Smooth muscle cell (in vitro differentiated cells): ENCODE measurements around the gene ZNF587B. TPM values are rescaled to one million over a fixed set of nuclear protein-coding genes. Genes with fewer than 3 reads are reported as not detected.
"Not testable (repeated sequence)": the region's sequence is repeated elsewhere in the genome, so short reads cannot be mapped to it uniquely, and the experiment has no call there.

ENCODE experiments used
- DNase-seq: peaks from one replicate; lab custom pipeline; 2025; ENCODE audit not compliant: unreplicated experiment; lab: John Stamatoyannopoulos, UW
- H2AFZ ChIP-seq: fragments of 200-600 bp; sonication (generic); 2 replicates; pipeline ENCODE4 v1.6.0; 2016; ENCODE audit warnings: antibody characterized with exemption, low read depth, mild to moderate bottlenecking
- H3F3A ChIP-seq: fragments of 200-600 bp; sonication (generic); 2 replicates; pipeline ENCODE4 v1.6.0; 2017; ENCODE audit warnings: antibody characterized with exemption, low read depth
- H3K27ac ChIP-seq: fragments of 200-600 bp; sonication (generic); 2 replicates; pipeline ENCODE4 v1.5.1; 2016; ENCODE audit warnings: low read depth, mild to moderate bottlenecking
- H3K27me3 ChIP-seq: fragments of 200-600 bp; sonication (generic); 2 replicates; pipeline ENCODE4 v1.6.1; 2016; ENCODE audit warnings: low read depth, mild to moderate bottlenecking
- H3K36me3 ChIP-seq: fragments of 200-600 bp; sonication (generic); 2 replicates; pipeline ENCODE4 v1.5.1; 2016; ENCODE audit warnings: low read depth
- H3K4me1 ChIP-seq: fragments of 200-600 bp; sonication (generic); 2 replicates; pipeline ENCODE4 v1.5.1; 2016; ENCODE audit warnings: low read depth
- H3K4me2 ChIP-seq: fragments of 200-600 bp; sonication (generic); 2 replicates; pipeline ENCODE4 v1.6.0; 2016; ENCODE audit warnings: mild to moderate bottlenecking
- H3K4me3 ChIP-seq: fragments of 200-600 bp; sonication (generic); 2 replicates; pipeline ENCODE4 v1.5.1; 2016; ENCODE audit warnings: mild to moderate bottlenecking
- H3K79me2 ChIP-seq: fragments of 200-600 bp; sonication (generic); 2 replicates; pipeline ENCODE4 v1.6.0; 2016; ENCODE audit warnings: low read depth, mild to moderate bottlenecking
- H3K9ac ChIP-seq: fragments of 200-600 bp; sonication (generic); 2 replicates; pipeline ENCODE4 v1.6.0; 2016; ENCODE audit warnings: low read depth
- H3K9me3 ChIP-seq: fragments of 200-600 bp; sonication (generic); replicated peaks from 2 replicates; pipeline ENCODE4 v1.5.1; 2016; ENCODE audit warnings: low read depth
- H4K20me1 ChIP-seq: fragments of 200-600 bp; sonication (generic); 2 replicates; pipeline ENCODE4 v1.6.0; 2016; ENCODE audit warnings: low read depth
- WGBS: methylation state at CpG from one replicate; pipeline ENCODE4 v1.1.7; 2016; ENCODE audit warnings: low lambda C conversion rate; 5-methylcytosine and 5-hydroxymethylcytosine counted together
- polyA plus RNA-seq: library from polyadenylated mRNA; unstranded; fragments of >200 nt; fragmentation: Nextera tagmentation; extraction: Ambion mirVana; gene quantifications from 2 replicates; pipeline ENCODE4 v1.2.1, GENCODE V29; 2016
- total RNA-seq: library from RNA; depleted of rRNA; stranded (reverse); fragments of >200 nt; gene quantifications from 2 replicates; pipeline ENCODE4 v1.2.3, GENCODE V29; 2014
- TF ChIP-seq, protein P1 (sequence below): fragments of 200-600 bp; sonication (generic); IDR thresholded peaks from 2 replicates; pipeline ENCODE4 v1.5.1; 2017; ENCODE audit warnings: borderline replicate concordance, mild to moderate bottlenecking, antibody characterized with exemption; ENCODE audit not compliant: insufficient read depth, poor library complexity, severe bottlenecking

Gene ZNF587B
- total and polyA plus RNA-seq, 2 experiments from 2014 or later, result 1.2 to 6.7 TPM

DNA sequence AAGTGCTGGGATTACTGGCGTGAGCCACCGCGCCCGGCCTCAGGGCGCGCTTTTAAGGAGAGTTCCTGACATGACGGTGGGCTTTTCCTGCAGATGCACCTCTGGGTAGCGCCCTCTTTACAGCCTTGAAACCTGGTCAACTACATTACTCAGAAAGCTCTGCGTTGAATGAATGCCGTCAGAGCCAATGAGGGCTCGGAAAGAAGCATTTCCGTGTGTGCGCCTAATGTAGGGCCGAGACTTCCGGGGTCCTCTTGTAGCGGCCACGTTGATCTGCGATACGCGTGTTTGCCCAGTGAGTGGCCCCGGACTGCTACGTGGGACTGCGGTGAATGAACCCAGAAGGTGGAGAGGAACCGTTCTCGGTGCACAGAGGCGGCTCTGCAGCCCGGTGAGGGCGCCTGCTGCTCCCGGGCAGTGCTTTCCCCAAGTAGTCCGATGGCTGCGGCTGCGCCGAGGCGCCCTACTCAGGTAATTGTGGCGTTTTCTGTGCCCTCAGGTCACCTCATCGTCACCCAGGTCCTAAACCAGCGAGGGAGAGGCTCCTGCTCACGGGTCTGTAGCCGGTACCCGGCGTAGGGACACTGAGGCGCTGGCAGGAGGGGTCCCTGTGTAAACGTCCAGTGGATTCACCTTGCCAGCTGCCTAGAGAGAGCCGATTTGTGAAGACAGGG lies 10.5 kb upstream of the ZNF587B start:
- H3K4me1 ChIP-seq, result peaks cover 12% of the 10 kb centered on the region
- peak overlapping the region; percentile 91 for H3K4me3 ChIP-seq
- H3K36me3 ChIP-seq, result no peaks in the 10 kb centered on the region
- peak overlapping the region; percentile 66 for H2AFZ ChIP-seq
- DNase-seq, result peak; percentile 28
- peaks cover 55% of the 10 kb centered on the region for H3K79me2 ChIP-seq
- no peaks in the 10 kb centered on the region for H3K9me3 ChIP-seq
- 2% methylated on average over 44 of the region's 44 CpGs for WGBS
- no peaks in the 10 kb centered on the region for H3K27me3 ChIP-seq
- H3K27ac ChIP-seq, result peak overlapping the region; percentile 87
- H3K9ac ChIP-seq, result peak overlapping the region; percentile 95
- H3K4me2 ChIP-seq, result peak overlapping the region; percentile 86
- H3F3A ChIP-seq, result no peaks in the 10 kb centered on the region
- TF ChIP-seq, protein P1, sequence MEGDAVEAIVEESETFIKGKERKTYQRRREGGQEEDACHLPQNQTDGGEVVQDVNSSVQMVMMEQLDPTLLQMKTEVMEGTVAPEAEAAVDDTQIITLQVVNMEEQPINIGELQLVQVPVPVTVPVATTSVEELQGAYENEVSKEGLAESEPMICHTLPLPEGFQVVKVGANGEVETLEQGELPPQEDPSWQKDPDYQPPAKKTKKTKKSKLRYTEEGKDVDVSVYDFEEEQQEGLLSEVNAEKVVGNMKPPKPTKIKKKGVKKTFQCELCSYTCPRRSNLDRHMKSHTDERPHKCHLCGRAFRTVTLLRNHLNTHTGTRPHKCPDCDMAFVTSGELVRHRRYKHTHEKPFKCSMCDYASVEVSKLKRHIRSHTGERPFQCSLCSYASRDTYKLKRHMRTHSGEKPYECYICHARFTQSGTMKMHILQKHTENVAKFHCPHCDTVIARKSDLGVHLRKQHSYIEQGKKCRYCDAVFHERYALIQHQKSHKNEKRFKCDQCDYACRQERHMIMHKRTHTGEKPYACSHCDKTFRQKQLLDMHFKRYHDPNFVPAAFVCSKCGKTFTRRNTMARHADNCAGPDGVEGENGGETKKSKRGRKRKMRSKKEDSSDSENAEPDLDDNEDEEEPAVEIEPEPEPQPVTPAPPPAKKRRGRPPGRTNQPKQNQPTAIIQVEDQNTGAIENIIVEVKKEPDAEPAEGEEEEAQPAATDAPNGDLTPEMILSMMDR, result no peak
- peaks cover 40% of the 10 kb centered on the region for H4K20me1 ChIP-seq

DNA sequence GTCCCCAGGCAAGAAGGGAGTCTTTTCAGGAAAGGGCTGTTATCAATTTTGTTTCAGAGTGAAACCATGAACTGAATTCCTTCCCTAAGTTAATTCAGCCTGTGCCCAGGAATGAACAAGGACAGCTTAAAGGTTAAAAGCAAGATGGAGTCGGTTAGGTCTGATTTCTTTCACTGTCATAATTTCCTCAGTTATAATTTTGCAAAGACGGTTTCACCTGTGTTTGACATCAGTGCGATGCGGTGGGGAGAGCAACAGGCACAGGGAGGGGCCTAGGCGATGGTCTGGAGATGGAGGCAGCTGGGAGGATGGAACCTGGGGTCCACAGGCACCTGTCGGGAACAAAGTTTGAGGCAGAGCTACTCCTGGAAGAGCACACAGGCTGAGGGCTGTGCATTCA lies 9.5 kb upstream of the ZNF587B start:
- Histone ChIP-seq H2AFZ (no peak overlapping the region), H3F3A (no peaks in the 10 kb centered on the region), H3K27me3 (no peaks in the 10 kb centered on the region), H3K27ac (peak overlapping the region; percentile 87), H3K4me1 (peaks cover 12% of the 10 kb centered on the region), H3K9me3 (no peaks in the 10 kb centered on the region), H3K4me2 (peak overlapping the region; percentile 86), H3K36me3 (no peaks in the 10 kb centered on the region), H3K79me2 (peaks cover 65% of the 10 kb centered on the region), H3K9ac (peak overlapping the region; percentile 95), H3K4me3 (peak overlapping the region; percentile 91), H4K20me1 (peaks cover 50% of the 10 kb centered on the region)
- no peak for DNase-seq
- WGBS, result 83% methylated on average over 6 of the region's 6 CpGs
- TF ChIP-seq, protein P1, result no peak

DNA sequence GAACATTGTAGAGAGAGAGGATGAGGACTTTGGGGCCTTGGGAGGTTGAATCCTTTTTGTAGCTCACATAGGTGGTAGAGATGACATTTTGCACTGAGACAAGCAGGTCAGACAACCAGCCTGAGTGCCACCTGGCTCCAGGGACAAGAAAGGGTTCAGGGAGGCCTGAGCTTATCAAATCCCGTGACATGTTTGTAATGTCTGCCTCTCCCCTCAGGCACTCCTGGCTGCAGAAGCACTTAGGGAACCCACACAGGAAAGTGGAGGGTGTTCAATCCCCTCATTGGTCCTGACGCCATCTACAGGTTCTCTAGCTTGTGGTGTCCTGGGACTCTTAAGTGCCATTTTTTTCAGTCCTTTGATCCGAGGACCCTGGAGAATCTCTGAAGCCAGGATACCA lies 9.0 kb upstream of the ZNF587B start:
- H3K4me1 ChIP-seq, result peaks cover 12% of the 10 kb centered on the region
- H3K27ac ChIP-seq, H3K9me3 ChIP-seq, H3K9ac ChIP-seq, H3K27me3 ChIP-seq, H3K36me3 ChIP-seq, DNase-seq, H2AFZ ChIP-seq, H3F3A ChIP-seq: not testable (repeated sequence)
- peaks cover 70% of the 10 kb centered on the region for H3K79me2 ChIP-seq
- H4K20me1 ChIP-seq, result peaks cover 55% of the 10 kb centered on the region
- WGBS, result 69% methylated on average over 3 of the region's 3 CpGs
- H3K4me3 ChIP-seq, result peak overlapping the region; percentile 91
- H3K4me2 ChIP-seq, result peak overlapping the region; percentile 86

DNA sequence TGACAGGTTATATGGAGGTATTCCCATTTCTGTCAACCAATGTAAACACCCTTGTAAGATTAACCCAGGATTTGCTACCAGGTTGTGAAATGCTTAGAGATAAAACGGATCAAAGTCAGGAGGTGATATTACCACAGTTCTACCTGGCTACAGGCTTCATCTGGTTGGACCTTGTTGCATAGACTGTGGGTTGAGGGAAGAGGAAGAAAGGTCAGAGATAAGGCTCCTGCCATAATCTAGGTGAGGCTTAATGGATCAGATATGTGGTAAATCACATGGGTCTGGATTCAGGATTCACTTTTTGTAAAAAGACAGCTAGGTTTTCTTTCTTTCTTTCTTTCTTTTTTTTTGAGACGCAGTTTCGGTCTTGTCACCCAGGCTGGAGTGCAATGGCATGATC lies 8.6 kb upstream of the ZNF587B start:
- not testable (repeated sequence) for H2AFZ ChIP-seq, H3K27me3 ChIP-seq, DNase-seq, H3K9me3 ChIP-seq, H3K27ac ChIP-seq, H3K4me2 ChIP-seq, H3K9ac ChIP-seq, H3K36me3 ChIP-seq, H3F3A ChIP-seq, H3K4me3 ChIP-seq
- Histone ChIP-seq H3K79me2 (peaks cover 74% of the 10 kb centered on the region), H3K4me1 (peaks cover 12% of the 10 kb centered on the region), H4K20me1 (peaks cover 59% of the 10 kb centered on the region)
- WGBS, result 100% methylated on average over 1 of the region's 3 CpGs

DNA sequence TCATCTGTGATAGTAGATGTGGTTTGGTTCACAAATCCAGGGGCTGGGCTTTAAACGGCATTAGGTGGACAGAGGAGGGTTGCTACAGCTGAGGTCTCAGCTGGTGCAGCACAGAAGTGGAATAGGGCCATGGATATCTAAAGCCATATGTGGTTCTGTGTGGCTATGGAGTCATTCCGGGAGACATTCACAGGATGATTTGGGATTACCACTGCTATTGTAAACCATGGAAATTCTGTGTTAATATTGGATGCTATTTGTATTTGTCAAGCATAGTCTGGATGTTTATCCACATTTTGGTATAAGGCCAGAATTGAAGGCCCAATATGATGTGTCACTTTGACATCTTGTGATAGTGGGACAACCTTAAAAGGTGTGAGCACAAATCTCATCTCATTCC lies 6.9 kb upstream of the ZNF587B start:
- Histone ChIP-seq H3K27ac (peak overlapping the region; percentile 49), H3K4me1 (peaks cover 12% of the 10 kb centered on the region), H3K4me2 (peak overlapping the region; percentile 43), H4K20me1 (peaks cover 68% of the 10 kb centered on the region), H3K79me2 (peaks cover 82% of the 10 kb centered on the region)
- not testable (repeated sequence) for H3K4me3 ChIP-seq, H3K27me3 ChIP-seq, H2AFZ ChIP-seq, DNase-seq, H3F3A ChIP-seq, H3K9me3 ChIP-seq, H3K9ac ChIP-seq, H3K36me3 ChIP-seq
- 48% methylated on average over 2 of the region's 2 CpGs for WGBS

DNA sequence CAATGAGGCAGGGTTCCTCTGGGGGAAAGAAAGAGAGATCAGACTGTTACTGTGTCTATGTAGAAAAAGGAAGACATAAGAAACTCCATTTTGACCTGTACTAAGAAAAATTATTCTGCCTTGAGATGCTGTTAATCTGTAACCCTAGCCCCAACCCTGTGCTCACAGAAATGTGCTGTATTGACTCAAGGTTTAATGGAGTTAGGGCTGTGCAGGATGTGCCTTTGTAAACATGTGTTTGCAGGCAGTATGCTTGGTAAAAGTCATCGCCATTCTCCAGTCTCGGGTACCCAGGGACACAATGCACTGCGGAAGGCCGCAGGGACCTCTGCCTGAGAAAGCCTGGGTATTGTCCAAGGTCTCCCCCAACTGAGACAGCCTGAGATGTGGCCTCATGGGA lies 6.5 kb upstream of the ZNF587B start:
- H3K4me3 ChIP-seq, H3K27me3 ChIP-seq, H3K4me2 ChIP-seq, H3K36me3 ChIP-seq, H2AFZ ChIP-seq, H3K9ac ChIP-seq, DNase-seq, H3K9me3 ChIP-seq, H3F3A ChIP-seq: not testable (repeated sequence)
- peak overlapping the region; percentile 49 for H3K27ac ChIP-seq
- H3K79me2 ChIP-seq, result peaks cover 85% of the 10 kb centered on the region
- H4K20me1 ChIP-seq, result peaks cover 73% of the 10 kb centered on the region
- peaks cover 12% of the 10 kb centered on the region for H3K4me1 ChIP-seq
- WGBS, result 95% methylated on average over 4 of the region's 4 CpGs
